Common myeloid progenitor, CD34-positive (primary cell): ENCODE results near the gene SLCO3A1.

Experiments
- CTCF ChIA-PET: fragments of 350-600 bp; sonication (Branson Sonifier 250); formaldehyde crosslinking; loops from one replicate; lab custom pipeline; 2021; ENCODE audit warnings: antibody characterized with exemption; lab: Charles Lee
- POLR2A ChIA-PET: fragments of 350-600 bp; sonication (Branson Sonifier 250); formaldehyde crosslinking; loops from one replicate; lab custom pipeline; 2021; ENCODE audit warnings: antibody characterized with exemption; lab: Charles Lee
- DNase-seq, 3 donors: peaks; one replicate each; pipeline versions ENCODE4 v3.0.0 to v3.0.0-alpha.2; 2013
- H3K27ac ChIP-seq, 2 experiments: 1 replicate in 1 of 2; 2 replicates in 1 of 2; pipeline ENCODE4 v1.7.0; 2013; ENCODE audit warnings: inconsistent platforms in 2 of 2, low read length in 2 of 2, mild to moderate bottlenecking in 2 of 2, low read depth in 1 of 2, moderate library complexity in 1 of 2; ENCODE audit not compliant: severe bottlenecking in 2 of 2, insufficient read depth in 1 of 2, poor library complexity in 1 of 2
- H3K27me3 ChIP-seq, 5 experiments: replicated peaks in 2 of 5; 1 replicate in 3 of 5; 2 replicates in 2 of 5; pipeline versions ENCODE4 v1.6.1 to v1.7.0; 2013; ENCODE audit warnings: low read length in 4 of 5, mild to moderate bottlenecking in 2 of 5, moderate library complexity in 2 of 5, inconsistent platforms in 1 of 5; ENCODE audit not compliant: insufficient read depth in 5 of 5, control insufficient read depth in 4 of 5
- H3K36me3 ChIP-seq, 4 experiments: 1 replicate in 2 of 4; 2 replicates in 2 of 4; pipeline versions ENCODE4 v1.6.1 to v1.7.0; 2013; ENCODE audit warnings: low read length in 3 of 4, control low read depth in 1 of 4, mild to moderate bottlenecking in 1 of 4; ENCODE audit not compliant: control insufficient read depth in 4 of 4, insufficient read depth in 4 of 4
- H3K4me1 ChIP-seq, 4 experiments: 1 replicate in 3 of 4; 2 replicates in 1 of 4; pipeline versions ENCODE4 v1.6.1 to v1.7.1; 2013; ENCODE audit warnings: low read length in 3 of 4, mild to moderate bottlenecking in 3 of 4, control low read depth in 1 of 4, inconsistent platforms in 1 of 4, moderate library complexity in 1 of 4; ENCODE audit not compliant: control insufficient read depth in 4 of 4, insufficient read depth in 4 of 4; ENCODE audit errors: control extremely low read depth in 1 of 4
- H3K4me3 ChIP-seq, 7 experiments: 1 replicate in 4 of 7; 2 replicates in 3 of 7; pipeline versions ENCODE4 v1.5.1 to v1.7.0; 2013; ENCODE audit warnings: mild to moderate bottlenecking in 7 of 7, low read length in 6 of 7, moderate library complexity in 6 of 7, inconsistent platforms in 2 of 7, low read depth in 2 of 7, control low read depth in 1 of 7; ENCODE audit not compliant: insufficient read depth in 4 of 7, control insufficient read depth in 1 of 7; ENCODE audit errors: extremely low read depth in 1 of 7
- H3K9me3 ChIP-seq, 5 experiments: 1 replicate in 4 of 5; 2 replicates in 1 of 5; pipeline versions ENCODE4 v1.6.1 to v1.7.1; 2013; ENCODE audit warnings: low read length in 4 of 5, mild to moderate bottlenecking in 2 of 5, inconsistent platforms in 1 of 5, low read depth in 1 of 5, moderate library complexity in 1 of 5; ENCODE audit not compliant: control insufficient read depth in 4 of 5, insufficient read depth in 2 of 5; ENCODE audit errors: control extremely low read depth in 1 of 5
- WGBS: methylation state at CpG from one replicate; pipeline ENCODE4 v1.1.5; 2013; ENCODE audit not compliant: insufficient coverage; 5-methylcytosine and 5-hydroxymethylcytosine counted together

Gene SLCO3A1

GRCh38 chr15:91917686-91918360 is 64.3 kb downstream of the SLCO3A1 start:
- Histone ChIP-seq H3K4me3 (no peak overlapping the region), H3K27ac (no peak overlapping the region), H3K9me3 (no peaks in the 10 kb centered on the region), H3K27me3 (no peaks in the 10 kb centered on the region), H3K4me1 (peaks cover 5 to 16% (median 12%) of the 10 kb centered on the region in 4 experiments), H3K36me3 (peaks cover 0 to 22% (median 11%) of the 10 kb centered on the region in 4 experiments)
- ChIA-PET CTCF (interaction anchor here (0.8 kb wide), 1 partner anchor 18 kb away, joined by 3 read pairs; no protein-coding TSS in a partner anchor), POLR2A (no interaction called here)
- DNase-seq: no peak
- whole genome bisulfite sequencing: 96% methylated on average over 3 of the region's 4 CpGs

GRCh38 chr15:91919014-91919534 is 65.6 kb downstream of the SLCO3A1 start:
- Histone ChIP-seq H3K27ac (no peak overlapping the region), H3K4me3 (no peak overlapping the region), H3K9me3 (no peaks in the 10 kb centered on the region), H3K27me3 (no peaks in the 10 kb centered on the region), H3K4me1 (peaks cover 5 to 16% (median 12%) of the 10 kb centered on the region in 4 experiments), H3K36me3 (peaks cover 0 to 22% (median 11%) of the 10 kb centered on the region in 4 experiments)
- WGBS: 95% methylated on average over 13 of the region's 15 CpGs
- ChIA-PET CTCF (interaction anchor here (1.0 to 1.2 kb wide), 3 partner anchors 27 to 67 kb away, joined by 3 read pairs; no protein-coding TSS in a partner anchor), POLR2A (interaction anchor here (0.6 kb wide), 1 partner anchor 14 kb away, joined by 4 read pairs; no protein-coding TSS in a partner anchor)
- DNase-seq: no peak

- Histone ChIP-seq H3K27ac (peak overlapping the region; percentile 77 to 91), H3K9me3 (no peaks in the 10 kb centered on the region), H3K27me3 (no peaks in the 10 kb centered on the region), H3K4me1 (peaks cover 5 to 16% (median 12%) of the 10 kb centered on the region in 4 experiments), H3K36me3 (peaks cover 0 to 17% (median 6%) of the 10 kb centered on the region in 4 experiments), H3K4me3 (peak overlapping the region in 2 of 7 experiments; percentile 6 to 50)
- WGBS: 70% methylated on average over 2 of the region's 5 CpGs
- peak; percentile 85 to 96 (median 92) for DNase-seq
- CTCF ChIA-PET: interaction anchor here (0.8 to 1.3 kb wide), 2 partner anchors 19 to 156 kb away, joined by 3 to 6 read pairs; no protein-coding TSS in a partner anchor
- POLR2A ChIA-PET: interaction anchor here (0.7 to 1.0 kb wide), 3 partner anchors 61 to 67 kb away, joined by 3 to 6 read pairs (median 5); partner anchors contain the start of gene SLCO3A1
Measured at GRCh38 chr15:91921188-91921842, 67.8 kb downstream of the SLCO3A1 start.

GRCh38 chr15:91921843-91922198 is 68.3 kb downstream of the SLCO3A1 start:
- H3K36me3 ChIP-seq: peaks cover 0 to 12% (median 2%) of the 10 kb centered on the region in 4 experiments
- no peaks in the 10 kb centered on the region for H3K27me3 ChIP-seq
- H3K9me3 ChIP-seq: no peaks in the 10 kb centered on the region
- POLR2A ChIA-PET: interaction anchor here (0.7 to 1.0 kb wide), 3 partner anchors 61 to 68 kb away, joined by 3 to 6 read pairs (median 5); partner anchors contain the start of gene SLCO3A1
- no peak for DNase-seq
- H3K27ac ChIP-seq: peak overlapping the region; percentile 77 to 91
- H3K4me3 ChIP-seq: peak overlapping the region in 1 of 7 experiments; percentile 6
- peaks cover 5 to 18% (median 15%) of the 10 kb centered on the region in 4 experiments for H3K4me1 ChIP-seq
- 98% methylated on average over 8 of the region's 12 CpGs for WGBS
- CTCF ChIA-PET: interaction anchor here (0.8 to 1.3 kb wide), 2 partner anchors 20 to 215 kb away, joined by 3 read pairs; no protein-coding TSS in a partner anchor

- ChIA-PET POLR2A (no interaction called here), CTCF (interaction anchor here (0.6 to 1.5 kb wide), 5 partner anchors 9 to 216 kb away, joined by 3 to 4 read pairs (median 3); no protein-coding TSS in a partner anchor)
- no peak for DNase-seq
- Histone ChIP-seq H3K9me3 (no peaks in the 10 kb centered on the region), H3K4me3 (no peak overlapping the region), H3K4me1 (peaks cover 5 to 24% (median 17%) of the 10 kb centered on the region in 4 experiments), H3K27ac (no peak overlapping the region), H3K36me3 (peaks cover 0 to 3% (median 0%) of the 10 kb centered on the region in 4 experiments), H3K27me3 (no peaks in the 10 kb centered on the region)
- 86% methylated on average over 8 of the region's 10 CpGs for WGBS
Measured at GRCh38 chr15:91922646-91923547, 69.4 kb downstream of the SLCO3A1 start.

- no peak for DNase-seq
- Histone ChIP-seq H3K4me1 (peaks cover 5 to 24% (median 17%) of the 10 kb centered on the region in 4 experiments), H3K36me3 (no peaks in the 10 kb centered on the region), H3K4me3 (no peak overlapping the region), H3K27me3 (no peaks in the 10 kb centered on the region), H3K27ac (no peak overlapping the region), H3K9me3 (no peaks in the 10 kb centered on the region)
- POLR2A ChIA-PET: interaction anchor here (0.7 kb wide), 1 partner anchor 1160 kb away, joined by 3 read pairs; no protein-coding TSS in a partner anchor
- 100% methylated on average over 6 of the region's 7 CpGs for WGBS
- CTCF ChIA-PET: interaction anchor here (1.3 to 1.5 kb wide), 3 partner anchors 15 to 35 kb away, joined by 3 to 4 read pairs (median 4); no protein-coding TSS in a partner anchor
Measured at GRCh38 chr15:91924183-91924582, 70.7 kb downstream of the SLCO3A1 start.
